ENCODE measurements around the gene LYST.

LYST gene

DNA sequence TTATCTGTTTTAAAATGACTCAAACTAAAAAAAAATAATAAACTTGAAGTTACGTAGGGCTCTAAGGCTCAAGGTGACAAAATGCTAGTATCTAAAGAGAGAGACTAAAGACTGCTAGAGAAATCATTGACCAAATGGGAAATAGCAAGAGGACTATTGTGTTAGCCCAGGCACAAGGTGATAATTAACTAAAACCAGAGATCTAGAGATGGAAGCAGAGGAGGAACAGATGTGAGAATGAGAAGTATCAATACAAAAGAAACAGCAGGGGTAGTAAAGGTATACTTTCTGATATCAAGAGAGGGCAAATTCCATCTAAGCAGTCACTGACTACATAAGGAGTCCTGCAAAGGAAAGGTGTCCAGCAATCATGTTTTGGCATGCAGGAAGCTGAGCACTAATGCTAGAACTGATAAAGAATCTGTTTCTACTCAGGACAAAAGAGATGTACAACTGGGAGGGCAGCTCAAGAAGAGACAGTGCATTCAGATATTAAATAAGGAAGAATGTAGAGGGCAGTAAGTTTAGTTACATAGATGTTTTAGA is 116.9 kb downstream of the LYST start:
- H3K4me3 ChIP-seq (ENCODE audit: low read depth, low read length) = no peak overlapping the region
- TF ChIP-seq, protein P1, sequence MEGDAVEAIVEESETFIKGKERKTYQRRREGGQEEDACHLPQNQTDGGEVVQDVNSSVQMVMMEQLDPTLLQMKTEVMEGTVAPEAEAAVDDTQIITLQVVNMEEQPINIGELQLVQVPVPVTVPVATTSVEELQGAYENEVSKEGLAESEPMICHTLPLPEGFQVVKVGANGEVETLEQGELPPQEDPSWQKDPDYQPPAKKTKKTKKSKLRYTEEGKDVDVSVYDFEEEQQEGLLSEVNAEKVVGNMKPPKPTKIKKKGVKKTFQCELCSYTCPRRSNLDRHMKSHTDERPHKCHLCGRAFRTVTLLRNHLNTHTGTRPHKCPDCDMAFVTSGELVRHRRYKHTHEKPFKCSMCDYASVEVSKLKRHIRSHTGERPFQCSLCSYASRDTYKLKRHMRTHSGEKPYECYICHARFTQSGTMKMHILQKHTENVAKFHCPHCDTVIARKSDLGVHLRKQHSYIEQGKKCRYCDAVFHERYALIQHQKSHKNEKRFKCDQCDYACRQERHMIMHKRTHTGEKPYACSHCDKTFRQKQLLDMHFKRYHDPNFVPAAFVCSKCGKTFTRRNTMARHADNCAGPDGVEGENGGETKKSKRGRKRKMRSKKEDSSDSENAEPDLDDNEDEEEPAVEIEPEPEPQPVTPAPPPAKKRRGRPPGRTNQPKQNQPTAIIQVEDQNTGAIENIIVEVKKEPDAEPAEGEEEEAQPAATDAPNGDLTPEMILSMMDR (IDR thresholded peaks at IDR 0.05; ENCODE audit: insufficient read depth, low read depth, low read length, missing control alignments) = no peak
- no peak for DNase-seq (ENCODE audit: low read depth)

DNA sequence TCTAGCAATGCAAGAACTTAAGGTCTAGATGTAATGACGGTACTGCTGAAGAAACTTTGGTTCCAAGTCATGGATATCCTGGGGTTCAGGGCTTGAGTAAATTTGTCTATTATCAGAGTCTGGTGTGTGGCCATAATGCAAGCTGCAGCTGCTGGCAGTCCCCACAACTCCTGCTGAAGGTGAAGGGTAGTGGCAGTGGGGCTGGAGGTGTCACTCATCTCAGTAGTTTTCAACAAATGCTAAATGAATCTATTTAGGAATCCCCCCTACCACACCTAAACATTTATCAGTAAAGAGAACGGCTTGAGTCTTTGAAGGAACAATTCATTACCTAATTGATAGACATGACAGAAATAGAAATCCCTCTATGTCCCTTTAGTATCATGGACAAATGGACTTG is 118.0 kb downstream of the LYST start:
- no peak overlapping the region for H3K4me3 ChIP-seq (ENCODE audit: low read depth, low read length)
- peak; percentile 9 for DNase-seq (ENCODE audit: low read depth)
- TF ChIP-seq, protein P1 (IDR thresholded peaks at IDR 0.05; ENCODE audit: insufficient read depth, low read depth, low read length, missing control alignments) = no peak

DNA sequence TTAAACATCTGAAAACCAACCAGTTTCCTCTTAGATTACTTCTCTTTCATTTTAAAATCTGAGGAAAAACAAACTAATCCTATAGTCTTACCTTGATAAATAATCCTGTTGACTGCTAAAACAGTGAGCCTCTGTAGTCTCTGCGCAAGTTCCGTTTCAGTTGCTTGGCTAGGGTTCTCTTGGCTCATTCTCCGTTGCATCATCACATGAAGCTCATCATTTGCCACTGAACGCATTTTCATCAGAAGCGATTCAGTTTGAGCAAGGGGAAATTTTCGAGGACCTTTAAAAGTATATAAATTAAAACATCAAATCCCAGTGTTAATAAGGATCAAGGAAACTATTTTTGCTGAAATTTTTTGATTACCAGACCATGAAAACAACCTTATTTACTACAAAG is 120.5 kb downstream of the LYST start:
- no peak for DNase-seq (ENCODE audit: low read depth)
- H3K4me3 ChIP-seq (ENCODE audit: low read depth, low read length) = no peak overlapping the region
- TF ChIP-seq, protein P1 (IDR thresholded peaks at IDR 0.05; ENCODE audit: insufficient read depth, low read depth, low read length, missing control alignments) = no peak

DNA sequence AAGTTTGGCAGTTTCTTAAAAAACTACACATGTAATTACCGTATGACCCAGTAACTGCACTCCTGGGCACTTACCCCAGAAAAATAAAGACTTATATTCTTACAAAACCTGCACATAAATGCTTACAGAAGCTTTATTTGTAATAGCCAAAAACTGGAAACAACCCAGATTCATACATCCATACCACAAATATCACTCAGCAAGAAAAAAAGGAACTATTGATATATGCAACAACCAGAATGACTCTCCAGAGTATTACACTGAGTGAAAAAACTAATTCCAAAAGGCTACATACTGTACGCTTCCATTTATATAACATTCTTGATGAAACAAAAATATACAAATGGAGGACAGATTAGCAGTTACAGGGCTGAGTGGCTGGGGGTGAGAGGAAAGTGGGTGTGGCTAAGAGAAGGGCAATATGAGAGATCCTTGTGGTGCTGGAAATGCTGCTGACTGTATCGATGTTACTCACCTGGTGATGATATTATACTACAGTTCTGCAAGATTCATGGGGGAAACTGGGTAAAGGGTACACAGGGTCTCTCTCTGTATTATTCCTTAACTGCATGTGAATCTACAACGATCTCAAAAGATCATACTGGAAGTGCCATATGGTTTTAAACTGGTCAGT is 121.1 kb downstream of the LYST start:
- no peak for DNase-seq (ENCODE audit: low read depth)
- TF ChIP-seq, protein P1 (IDR thresholded peaks at IDR 0.05; ENCODE audit: insufficient read depth, low read depth, low read length, missing control alignments) = no peak
- H3K4me3 ChIP-seq (ENCODE audit: low read depth, low read length) = no peak overlapping the region

DNA sequence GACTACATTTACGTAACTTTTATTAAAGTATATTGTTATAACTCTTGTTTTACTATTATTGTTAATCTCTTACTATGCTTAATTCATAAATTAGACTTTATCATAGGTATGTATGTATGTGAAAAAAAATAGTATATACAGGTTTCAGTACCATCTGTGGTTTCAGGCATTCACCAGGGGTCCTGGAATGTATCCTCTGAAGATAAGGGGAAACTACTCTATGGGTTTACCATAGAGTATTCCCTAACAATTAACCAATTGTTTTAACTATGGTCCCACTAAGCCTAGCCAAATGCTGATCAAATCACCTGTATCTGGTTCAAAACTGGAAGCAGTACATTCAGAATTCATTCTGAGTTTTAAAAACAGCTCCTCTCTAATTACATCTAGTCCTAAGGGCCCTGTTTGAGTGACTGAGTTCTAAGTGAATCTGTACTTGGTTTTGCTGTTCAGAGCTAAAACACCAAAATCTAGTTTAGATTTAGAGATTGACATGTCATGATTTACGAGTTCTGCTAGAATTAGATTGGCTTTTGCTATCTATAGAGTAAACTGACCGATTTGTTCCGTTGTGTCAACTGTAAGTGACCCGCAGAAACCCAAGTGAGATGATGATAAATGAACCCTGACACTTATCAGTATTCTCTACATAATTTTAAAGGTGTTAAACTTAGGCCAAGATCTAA is 123.6 kb downstream of the LYST start:
- DNase-seq (ENCODE audit: low read depth) = no peak
- no peak overlapping the region for H3K4me3 ChIP-seq (ENCODE audit: low read depth, low read length)
- TF ChIP-seq, protein P1 (IDR thresholded peaks at IDR 0.05; ENCODE audit: insufficient read depth, low read depth, low read length, missing control alignments) = no peak

DNA sequence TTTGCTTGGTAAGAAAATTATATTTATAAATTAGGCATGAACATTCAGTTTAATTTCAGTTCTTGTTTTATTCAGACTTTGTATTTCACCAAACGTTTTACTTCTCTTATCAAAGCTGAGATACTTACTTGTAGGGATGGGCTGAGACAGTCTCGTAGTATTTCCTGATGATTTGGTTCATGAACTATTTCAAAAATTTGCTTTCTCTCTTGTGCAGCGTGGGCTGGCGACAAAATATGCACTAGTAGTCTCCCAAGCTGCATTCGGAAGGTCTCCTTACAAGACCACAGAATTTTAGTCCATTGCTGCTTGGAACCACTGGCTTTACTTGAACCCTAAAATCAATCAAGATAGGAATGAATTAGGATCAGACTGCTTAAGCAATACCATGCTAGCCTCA is 125.4 kb downstream of the LYST start:
- TF ChIP-seq, protein P1 (IDR thresholded peaks at IDR 0.05; ENCODE audit: insufficient read depth, low read depth, low read length, missing control alignments) = no peak
- no peak for DNase-seq (ENCODE audit: low read depth)
- H3K4me3 ChIP-seq (ENCODE audit: low read depth, low read length) = no peak overlapping the region
